ENCODE measurements around the gene DHRSX.
"Not testable (repeated sequence)": the region's sequence is repeated elsewhere in the genome, so short reads cannot be mapped to it uniquely, and the experiment has no call there.

Gene DHRSX

DNA sequence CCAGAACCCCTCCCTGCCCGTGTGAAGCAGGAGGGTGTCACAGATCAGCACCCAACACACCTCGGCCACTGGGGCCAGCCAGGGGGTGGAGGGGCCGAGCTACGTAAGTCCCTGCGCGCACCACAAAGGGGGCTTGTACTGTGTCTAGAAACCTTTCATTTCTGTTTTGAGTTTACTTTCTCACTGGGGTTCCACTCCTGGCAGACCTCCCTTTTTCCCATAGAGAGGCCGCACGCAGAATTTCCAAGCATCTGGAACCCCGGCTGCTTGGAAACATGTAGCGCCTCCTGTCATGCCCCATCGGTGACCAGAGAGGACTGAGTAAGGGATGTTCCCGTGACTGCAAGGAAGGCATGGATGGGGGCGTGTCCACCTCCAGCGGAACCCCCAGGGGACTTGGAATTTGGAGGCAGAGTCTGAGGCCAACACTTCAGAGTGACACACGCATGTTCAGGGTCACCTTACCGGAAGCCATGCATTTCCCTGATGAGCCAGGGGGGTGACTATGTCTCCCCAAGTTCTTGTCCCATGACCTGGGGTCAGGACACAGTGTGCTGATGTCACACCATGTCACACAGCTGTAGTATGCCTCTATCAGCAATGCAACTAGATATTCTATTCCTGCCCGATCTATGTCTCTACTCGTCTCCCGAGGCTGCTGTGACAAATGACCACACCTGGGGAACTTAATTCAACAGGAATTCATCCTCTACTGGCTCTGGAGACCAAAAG, 105.3 kb downstream of the DHRSX start:
- no peak for DNase-seq (ENCODE audit: low read depth)

DNA sequence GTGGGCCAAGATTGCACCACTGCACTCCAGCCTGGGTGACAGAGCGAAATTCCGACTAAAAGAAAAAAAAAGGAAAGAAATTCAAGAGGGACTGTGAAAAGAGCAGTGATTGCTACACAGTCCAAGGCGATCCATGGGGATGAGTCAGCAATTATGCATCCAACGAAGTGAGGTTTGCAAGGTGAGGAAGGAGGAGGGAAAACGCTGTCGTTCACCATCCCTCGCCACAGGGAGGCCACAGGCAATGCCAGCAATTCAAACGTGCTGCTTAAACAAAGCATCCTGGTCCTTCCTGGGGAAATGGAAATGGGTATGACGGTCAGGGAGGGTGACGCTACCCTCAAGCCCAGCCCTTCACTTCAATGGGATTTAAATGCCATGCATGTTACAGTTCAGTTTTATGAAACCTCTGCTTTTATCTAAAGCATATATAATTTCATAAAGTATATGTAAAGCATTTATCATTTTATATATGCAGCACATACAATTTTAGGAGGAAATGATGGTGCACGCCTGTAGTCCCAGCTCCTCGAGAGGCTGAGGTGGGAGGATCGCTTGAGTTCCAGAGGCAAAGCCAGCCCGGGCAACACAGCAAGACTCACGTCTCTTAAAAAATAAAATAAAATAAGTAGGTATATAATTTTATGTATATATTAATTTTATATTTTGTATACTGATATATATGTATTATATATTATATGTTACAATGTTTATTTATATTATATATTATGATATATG, 108.7 kb downstream of the DHRSX start:
- DNase-seq (ENCODE audit: low read depth) = no peak

DNA sequence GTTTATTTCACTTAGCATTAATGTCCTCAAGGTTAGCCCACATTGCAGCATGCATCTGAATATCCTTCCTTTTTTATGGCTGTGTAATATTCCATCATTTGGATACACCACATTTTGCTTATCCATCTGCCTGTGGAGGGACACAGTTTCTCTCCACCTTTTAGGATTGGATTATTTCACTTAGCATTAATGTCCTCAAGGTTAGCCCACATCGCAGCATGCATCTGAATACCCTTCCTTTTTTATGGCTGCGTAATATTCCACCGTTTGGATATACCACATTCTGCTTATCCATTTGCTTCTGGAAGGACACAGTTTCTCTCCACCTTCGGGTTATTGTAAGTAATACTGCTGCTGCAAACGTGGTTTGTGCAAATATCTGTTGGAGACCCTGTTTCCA, 110.0 kb downstream of the DHRSX start:
- no peak for DNase-seq (ENCODE audit: low read depth)

DNA sequence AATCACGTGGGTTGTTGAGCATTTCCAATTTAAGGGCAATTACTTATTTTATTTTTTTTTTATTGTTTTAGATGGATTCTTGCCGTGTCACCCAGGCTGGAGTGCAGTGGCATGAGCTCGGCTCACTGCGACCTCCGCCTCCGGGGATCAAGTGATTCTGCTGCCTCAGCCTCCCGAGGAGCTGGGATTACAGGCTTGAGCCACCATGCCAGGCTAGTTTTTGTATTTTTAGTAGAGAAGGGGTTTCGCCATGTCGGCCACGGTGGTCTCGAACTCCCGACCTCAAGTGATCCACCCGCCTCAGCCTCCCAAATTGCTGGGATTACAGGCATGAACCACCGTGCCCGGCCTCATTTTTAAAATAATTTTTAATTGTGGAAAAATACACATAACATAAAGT, 111.0 kb downstream of the DHRSX start:
- not testable (repeated sequence) for DNase-seq (ENCODE audit: low read depth)

DNA sequence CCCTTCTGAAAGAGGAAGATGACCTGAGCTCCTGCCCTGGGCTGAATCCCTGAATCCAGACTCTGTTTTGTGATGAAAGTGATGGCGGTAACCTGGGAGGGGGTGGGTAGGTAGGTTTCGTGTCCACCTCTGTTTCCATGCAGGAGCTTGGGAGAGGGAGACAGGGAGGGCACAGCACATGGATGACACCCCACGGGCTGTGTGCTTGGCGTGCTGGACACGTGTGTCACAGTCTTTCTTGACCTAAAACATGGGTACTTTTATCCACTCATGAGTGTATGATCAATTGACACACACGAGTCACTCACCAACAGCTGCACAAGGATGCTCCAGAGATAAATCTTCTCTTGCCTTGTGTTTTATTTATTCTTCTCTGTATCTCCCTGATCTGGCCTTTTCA, 111.5 kb downstream of the DHRSX start:
- no peak for DNase-seq (ENCODE audit: low read depth)

DNA sequence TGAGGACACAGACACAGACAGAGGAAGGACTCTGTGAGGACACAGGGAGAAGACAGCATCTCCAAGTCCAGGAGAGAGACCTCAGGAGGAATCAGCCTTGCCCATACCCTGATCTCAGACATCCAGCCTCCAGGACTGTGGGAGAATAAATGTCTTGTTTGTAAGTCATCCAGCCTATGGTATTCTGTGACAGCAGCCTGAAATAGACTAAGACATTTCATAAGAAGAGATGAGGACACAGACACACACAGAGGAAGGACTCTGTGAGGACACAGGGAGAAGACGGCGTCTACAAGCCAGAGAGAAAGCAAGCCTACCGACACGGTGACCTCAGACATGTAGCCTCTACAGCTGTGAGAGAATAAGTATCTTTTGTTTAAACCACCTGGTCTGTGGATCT, 112.1 kb downstream of the DHRSX start:
- no peak for DNase-seq (ENCODE audit: low read depth)

DNA sequence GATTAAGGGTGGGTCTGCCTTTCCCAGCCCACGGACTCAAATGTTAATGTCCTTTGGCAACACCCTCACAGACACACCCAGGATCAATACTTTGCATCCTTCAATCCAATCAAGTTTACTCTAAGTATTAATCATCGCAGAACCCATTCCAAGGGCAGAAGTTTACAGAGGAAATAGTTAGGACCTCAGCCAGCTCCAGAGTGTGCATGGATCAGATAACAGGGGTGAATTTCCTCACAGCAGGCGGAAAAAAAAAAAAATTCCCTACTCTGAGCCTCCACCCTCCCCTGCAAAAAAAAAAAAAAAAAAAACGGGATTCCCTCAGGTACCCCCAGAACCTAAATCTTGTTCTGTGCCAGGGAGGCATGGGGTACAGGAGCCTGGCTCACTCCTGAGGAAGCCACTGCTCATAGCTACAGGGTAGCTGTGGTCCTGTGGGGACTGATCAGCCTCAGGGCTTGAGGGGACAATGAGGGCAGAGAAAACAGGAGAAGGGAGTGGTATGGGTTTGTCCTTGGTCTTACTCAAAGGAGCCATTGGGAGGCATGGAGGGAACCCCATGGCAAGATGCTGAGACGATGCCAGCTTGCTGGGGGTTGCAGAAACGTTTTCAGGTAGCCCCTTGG, 113.0 kb downstream of the DHRSX start:
- DNase-seq (ENCODE audit: low read depth) = no peak

DNA sequence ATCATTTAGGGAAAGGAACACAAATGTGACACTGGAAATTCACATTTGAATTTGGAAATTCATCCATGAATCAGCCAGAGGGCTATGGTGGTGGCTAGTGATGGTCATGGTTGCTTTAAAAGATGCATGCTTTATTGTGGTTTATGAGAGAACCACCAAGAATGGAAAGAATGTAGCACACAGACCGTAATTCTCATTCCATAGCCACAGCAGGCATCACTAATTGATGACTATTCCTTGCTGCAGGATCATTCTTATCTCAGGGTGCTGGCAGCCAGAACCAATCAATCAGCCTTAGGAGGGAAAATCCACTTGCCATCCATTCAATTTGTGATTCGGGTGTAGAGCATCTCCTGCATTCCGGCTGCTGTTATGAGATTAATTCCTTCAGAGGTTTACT, 115.6 kb downstream of the DHRSX start:
- no peak for DNase-seq (ENCODE audit: low read depth)

DNA sequence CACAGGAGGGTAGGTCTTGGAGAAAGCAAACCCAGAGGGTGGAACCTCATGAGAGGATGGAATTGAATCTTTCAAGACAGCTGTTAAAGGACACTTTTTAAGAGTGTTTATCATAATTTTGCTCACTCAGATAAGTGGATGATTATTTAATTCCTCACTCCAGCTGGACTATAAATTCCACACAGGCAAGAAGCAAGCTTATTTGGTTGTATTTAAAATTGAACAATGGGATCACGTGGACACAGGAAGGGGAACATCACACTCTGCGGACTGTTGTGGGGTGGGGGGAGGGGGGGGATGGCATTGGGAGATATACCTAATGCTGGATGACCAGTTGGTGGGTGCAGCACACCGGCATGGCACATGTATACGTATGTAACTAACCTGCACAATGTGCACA, 116.3 kb downstream of the DHRSX start:
- no peak for DNase-seq (ENCODE audit: low read depth)

DNA sequence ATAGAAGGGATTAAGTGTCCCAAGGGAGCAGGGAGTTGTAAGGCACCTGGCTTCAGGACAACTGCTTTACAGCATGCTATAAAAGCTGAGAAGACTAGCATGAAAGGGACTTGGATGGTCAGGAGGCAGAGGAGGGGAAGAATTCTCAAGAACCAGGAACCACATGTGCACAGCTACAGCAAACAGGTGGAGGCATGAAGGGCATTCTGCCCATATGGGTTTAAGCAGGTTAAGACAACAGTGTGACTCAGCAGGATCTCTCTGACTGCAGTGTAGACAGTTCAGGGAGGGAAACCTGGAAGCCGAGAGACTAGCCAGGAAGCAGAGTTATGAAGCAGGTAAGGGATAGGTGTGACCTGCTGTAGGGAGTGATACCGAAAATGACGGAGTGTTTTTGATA, 117.0 kb downstream of the DHRSX start:
- no peak for DNase-seq (ENCODE audit: low read depth)

DNA sequence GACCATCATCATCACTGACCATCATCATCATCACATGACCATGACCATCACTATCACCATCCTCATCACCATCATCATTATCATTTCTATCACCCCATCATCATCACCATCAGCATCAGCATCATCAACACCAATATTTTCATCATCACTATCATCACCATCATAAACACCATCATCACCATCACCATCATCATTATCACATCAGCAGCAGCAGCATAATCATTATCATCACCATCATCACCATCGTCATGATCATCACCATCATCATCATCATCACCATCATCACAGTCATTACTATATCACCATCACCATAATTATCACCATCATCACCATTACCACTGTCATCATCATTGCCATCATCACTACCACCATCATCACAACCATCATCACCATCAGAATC, 117.6 kb downstream of the DHRSX start:
- no peak for DNase-seq (ENCODE audit: low read depth)

DNA sequence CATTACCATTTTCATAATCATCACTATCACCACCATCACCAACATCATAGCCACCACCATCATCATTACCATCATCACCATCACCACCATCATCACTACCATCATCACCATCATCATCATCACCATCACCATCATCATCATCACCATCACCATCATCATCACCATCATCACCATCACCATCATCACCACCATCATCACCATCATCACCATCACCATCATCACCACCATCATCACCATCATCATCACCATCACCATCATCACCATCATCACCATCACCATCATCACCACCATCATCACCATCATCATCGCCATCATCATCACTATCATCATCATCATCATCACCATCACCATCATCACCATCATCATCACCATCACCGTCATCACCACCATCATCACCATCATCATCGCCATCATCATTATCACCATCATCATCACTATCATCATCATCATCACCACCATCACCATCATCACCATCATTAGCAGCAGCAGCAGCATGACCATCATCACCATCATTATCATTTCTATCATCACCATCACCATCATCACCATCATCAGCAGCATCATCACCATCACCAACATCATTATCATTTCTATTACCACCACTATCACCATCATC, 118.2 kb downstream of the DHRSX start:
- DNase-seq (ENCODE audit: low read depth) = not testable (repeated sequence)

DNA sequence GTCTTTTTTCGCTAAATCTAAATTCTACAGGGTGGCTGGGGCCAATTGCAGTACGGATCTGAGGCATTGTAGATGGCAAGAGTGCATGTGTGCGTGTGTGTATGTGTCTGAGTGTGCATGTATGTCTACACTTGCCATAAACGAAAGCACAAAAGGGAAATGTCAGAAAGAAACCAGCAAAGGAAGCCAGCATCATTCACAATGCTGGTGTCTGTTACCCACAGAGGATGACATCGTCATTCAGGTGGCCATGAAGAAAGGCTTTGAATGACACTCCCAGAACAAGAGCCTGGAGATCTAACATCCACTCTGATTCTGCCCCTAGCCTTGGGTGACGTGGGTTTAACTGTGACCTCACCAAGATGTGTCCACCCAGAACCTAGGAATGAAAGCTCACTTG, 124.6 kb downstream of the DHRSX start:
- no peak for DNase-seq (ENCODE audit: low read depth)

DNA sequence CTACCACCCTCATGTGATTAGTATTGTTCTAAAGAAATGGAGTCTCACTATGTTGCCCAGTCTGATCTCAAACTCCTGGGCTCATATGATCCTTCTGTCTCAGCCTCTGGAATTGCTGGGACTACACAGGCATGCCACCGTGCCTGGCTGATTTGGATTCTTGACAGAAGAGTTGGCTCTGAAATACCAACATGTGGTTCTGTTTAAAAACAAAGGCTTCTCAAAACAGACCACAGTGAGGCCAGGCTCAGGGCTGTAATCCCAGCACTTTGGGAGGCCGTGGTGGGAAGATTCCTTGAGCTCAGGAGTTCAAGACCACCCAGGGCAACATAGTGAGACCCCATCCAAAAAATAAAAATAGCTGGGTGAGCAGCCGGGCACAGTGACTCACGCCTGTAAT, 126.7 kb downstream of the DHRSX start:
- no peak for DNase-seq (ENCODE audit: low read depth)

DNA sequence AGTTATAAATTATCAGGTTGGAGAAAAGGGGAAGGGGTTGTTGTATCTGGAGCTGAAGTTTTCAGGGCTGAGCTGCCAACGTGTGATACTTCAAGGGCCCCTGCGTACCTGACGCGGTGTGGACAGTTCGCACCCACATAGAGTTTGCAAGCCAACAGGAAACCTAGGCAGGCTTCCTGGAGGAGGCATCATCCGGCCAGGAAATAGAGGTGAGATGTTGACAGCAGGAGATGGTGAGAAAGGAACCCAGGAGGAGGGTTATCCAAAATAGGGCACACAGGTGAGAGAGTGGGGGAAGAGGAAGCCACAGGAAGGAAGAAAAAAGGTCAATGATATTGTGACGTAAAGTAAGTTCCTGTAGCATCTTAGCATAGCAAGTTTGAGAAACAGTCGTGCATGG, 127.2 kb downstream of the DHRSX start:
- no peak for DNase-seq (ENCODE audit: low read depth)

DNA sequence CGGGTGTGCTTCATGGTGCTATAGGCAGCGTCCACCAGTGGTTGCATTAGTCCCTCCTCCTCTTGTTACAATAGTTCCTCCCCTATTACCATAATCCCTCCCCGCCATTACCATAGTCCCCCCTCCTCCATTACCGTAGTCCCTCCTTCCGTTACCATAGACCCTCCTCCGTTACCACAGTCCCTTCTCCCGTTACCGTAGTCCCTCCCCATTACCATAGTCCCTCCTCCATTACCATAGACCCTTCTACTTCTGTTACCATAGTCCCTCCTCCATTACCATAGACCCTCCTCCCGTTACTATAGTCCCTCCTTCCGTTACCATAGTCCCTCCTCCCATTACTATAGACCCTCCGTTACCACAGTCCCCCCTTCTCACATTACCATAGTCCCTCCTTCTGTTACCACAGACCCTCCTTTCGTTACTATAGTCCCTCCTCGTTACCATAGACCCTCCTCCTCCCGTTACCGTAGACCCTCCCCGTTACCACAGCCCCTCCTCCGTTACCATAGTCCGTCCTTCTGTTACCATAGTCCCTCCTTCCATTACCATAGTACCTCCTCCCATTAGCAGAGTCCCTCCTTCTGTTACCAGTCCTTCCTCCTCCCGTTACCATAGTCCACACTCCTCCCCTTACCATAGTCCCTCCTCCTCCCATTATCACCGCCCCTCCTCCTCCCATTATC, 129.6 kb downstream of the DHRSX start:
- no peak for DNase-seq (ENCODE audit: low read depth)

DNA sequence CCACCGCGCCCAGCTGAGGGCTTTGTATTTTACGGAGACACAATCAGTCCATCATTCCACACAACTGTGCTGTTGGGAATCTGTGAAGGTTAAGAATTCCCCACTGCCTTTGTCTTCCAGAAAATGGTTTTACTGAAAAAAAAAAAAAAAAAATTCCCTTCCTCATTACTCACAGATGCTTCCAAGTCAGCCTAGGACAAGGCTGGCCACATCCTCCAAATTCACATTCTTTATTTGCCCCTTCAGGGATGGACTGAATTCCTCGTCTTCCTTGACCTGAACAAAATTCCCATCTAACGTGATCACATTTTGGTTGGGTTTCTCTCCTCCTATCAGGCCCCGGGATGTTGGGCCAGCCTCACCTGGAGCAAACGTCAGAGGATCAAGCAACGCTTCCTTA, 130.3 kb downstream of the DHRSX start:
- no peak for DNase-seq (ENCODE audit: low read depth)

DNA sequence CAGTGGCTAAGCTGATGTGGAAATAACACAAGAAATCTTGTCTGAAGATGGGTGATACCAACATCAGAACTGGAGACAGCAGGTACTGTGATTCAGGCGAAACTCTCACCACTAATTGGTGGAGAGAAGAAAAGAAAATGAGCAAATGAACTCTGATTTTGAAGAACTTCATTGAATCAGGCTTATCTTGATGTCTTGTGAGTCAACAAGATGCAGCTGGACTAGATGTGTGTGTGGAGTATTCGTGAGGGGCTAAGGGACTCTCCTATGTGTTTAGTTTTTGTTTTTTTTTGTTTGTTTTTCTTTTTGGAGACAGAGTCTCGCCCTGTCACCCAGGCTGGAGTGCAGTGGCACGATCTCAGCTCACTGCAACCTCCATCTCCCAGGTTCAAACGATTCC, 131.6 kb downstream of the DHRSX start:
- no peak for DNase-seq (ENCODE audit: low read depth)

DNA sequence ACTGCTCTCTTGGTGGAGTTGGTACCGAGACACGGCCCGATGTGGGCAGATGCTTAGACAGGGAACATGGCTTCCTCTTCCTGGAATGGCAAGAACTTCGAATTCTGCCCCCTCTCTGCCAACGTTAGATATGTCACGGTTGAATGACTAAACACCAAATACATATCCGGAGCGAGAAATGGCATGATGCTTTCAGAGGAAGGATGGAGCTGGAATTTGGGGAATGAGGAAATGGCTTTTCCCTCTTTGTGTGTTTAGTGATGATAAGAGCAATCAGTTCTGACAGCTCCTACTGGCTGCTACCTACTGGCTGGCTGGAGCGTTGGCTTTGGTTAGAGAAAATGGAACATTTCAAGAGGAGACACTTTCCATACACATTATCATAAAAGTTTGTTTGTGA, 140.0 kb downstream of the DHRSX start:
- no peak for DNase-seq (ENCODE audit: low read depth)

DNA sequence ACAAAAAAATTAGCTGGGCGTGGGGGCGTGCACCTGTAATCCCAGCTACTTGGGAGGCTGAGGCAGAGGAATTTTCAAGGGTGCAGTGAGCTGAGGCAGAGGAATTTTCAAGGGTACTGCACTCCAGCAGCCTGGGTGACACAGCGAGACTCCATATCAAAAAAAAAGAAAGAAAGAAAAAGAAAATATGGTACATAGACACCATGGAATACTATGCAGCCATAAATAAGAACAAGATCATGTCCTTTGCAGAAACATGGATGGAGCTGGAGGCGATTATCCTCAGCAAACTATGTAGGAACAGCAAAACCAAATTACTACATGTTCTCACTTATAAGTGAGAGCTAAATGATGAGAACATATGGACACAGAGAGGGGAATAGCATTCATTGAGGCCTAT, 141.3 kb downstream of the DHRSX start:
- DNase-seq (ENCODE audit: low read depth) = not testable (repeated sequence)

DNA sequence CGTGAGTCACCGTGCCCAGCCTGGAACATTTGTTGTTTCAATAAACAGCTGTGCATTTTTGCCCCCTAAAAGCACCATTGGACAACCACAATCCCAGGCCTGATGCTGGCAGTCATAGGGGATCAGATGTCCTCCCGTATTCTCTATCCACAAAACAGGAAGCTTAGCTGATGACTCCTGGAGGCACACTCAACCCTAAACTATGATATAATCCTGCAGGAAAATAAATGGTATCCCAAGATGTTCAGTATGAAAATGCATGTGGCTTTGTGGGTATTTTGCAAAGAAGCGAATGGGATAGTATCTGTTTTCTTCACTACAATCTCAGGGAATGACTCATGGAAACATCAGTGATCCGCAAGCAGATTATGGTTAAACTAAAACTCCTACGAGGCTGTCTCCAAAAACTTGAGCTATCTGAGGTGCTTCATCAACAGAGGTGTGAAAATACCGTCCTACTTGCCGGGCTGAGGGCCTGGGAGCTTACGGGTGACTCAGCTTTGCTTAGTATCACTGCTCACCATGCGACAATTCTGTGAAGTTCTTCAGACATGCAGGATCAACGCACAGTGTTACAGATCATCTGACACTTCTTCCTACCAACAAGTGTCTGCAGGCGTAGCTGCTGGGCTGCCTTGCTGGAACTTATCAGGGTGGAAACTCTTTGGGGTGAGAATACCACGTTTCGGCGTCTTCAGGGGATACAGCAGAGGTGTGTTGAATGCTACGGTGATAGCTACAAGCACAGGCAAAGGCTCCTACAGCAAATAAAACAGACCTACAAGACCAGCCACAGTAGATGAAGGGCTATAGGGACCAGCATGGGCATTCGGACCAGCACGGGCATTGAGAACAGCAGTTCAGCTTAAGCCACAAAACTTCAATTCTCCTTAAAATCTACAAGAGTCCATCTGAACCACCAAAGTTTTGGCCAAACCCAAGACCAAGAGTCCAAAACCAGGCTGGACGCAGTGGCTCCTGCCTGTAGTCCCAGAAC, 148.5 kb downstream of the DHRSX start:
- peak; percentile 8 for DNase-seq (ENCODE audit: low read depth)
